Measurements from ENCODE around the gene CDK3.

The CDK3 gene

GRCh38 chr17:76051561-76051960 is 50.9 kb downstream of the CDK3 start:
- no peaks in the 10 kb centered on the region for H3K27me3 Mint-ChIP-seq (ENCODE audit: low read depth)
- TF ChIP-seq CTCF (IDR thresholded peaks at IDR 0.05; ENCODE audit: unreplicated experiment in 3 of 3), result no peak

GRCh38 chr17:76053246-76054111 is 52.8 kb downstream of the CDK3 start:
- TF ChIP-seq CTCF (IDR thresholded peaks at IDR 0.05; ENCODE audit: unreplicated experiment in 3 of 3), result no peak
- peaks cover 13% of the 10 kb centered on the region for H3K4me1 Mint-ChIP-seq
- no peak overlapping the region for H3K4me3 Mint-ChIP-seq
- peaks cover 63% of the 10 kb centered on the region for H3K36me3 Mint-ChIP-seq (ENCODE audit: low read depth)
- no peaks in the 10 kb centered on the region for H3K27me3 Mint-ChIP-seq (ENCODE audit: low read depth)
- H3K9me3 Mint-ChIP-seq, result no peaks in the 10 kb centered on the region
- H3K27ac Mint-ChIP-seq, result peak overlapping the region; percentile 40 to 83 (median 71)

More at GRCh38 chr17:76051561-76051960, 50.9 kb downstream of the CDK3 start:
- H3K36me3 Mint-ChIP-seq (ENCODE audit: low read depth), result peaks cover 60% of the 10 kb centered on the region
- H3K9me3 Mint-ChIP-seq, result no peaks in the 10 kb centered on the region
- peak overlapping the region in 2 of 3 experiments; percentile 19 to 31 for H3K4me3 Mint-ChIP-seq
- H3K27ac Mint-ChIP-seq, result peak overlapping the region; percentile 76 to 92 (median 80)
- peaks cover 13% of the 10 kb centered on the region for H3K4me1 Mint-ChIP-seq

- Mint-ChIP-seq H3K4me1 (peaks cover 13% of the 10 kb centered on the region), H3K27ac (peak overlapping the region in 2 of 3 experiments; percentile 71 to 83), H3K4me3 (no peak overlapping the region), H3K27me3 (ENCODE audit: low read depth) (no peaks in the 10 kb centered on the region), H3K9me3 (no peaks in the 10 kb centered on the region), H3K36me3 (ENCODE audit: low read depth) (peaks cover 63% of the 10 kb centered on the region)
- TF ChIP-seq CTCF (IDR thresholded peaks at IDR 0.05; ENCODE audit: unreplicated experiment in 3 of 3), result no peak
Measured at GRCh38 chr17:76054112-76054476, 53.4 kb downstream of the CDK3 start.

Data from nephron (organoid).